Stomach smooth muscle (tissue), 2 donors: Measurements from ENCODE around the gene DAPK1.

Source experiments
- H3K27ac ChIP-seq: one replicate; pipeline ENCODE4 v1.7.0; 2013; ENCODE audit warnings: mild to moderate bottlenecking, low read length, inconsistent platforms
- H3K27me3 ChIP-seq, 2 donors: one replicate each; pipeline ENCODE4 v1.7.0; 2013; ENCODE audit warnings: low read length in 2 of 2; ENCODE audit not compliant: insufficient read depth in 2 of 2, control insufficient read depth in 1 of 2
- H3K36me3 ChIP-seq, 2 donors: one replicate each; pipeline ENCODE4 v1.7.0; 2013; ENCODE audit warnings: low read length in 2 of 2; ENCODE audit not compliant: control insufficient read depth in 2 of 2, insufficient read depth in 2 of 2
- H3K4me1 ChIP-seq: one replicate; pipeline ENCODE4 v1.7.0; 2013; ENCODE audit warnings: low read length; ENCODE audit not compliant: control insufficient read depth, insufficient read depth
- H3K4me3 ChIP-seq, 2 donors: one replicate each; pipeline ENCODE4 v1.7.0; 2013; ENCODE audit warnings: low read length in 2 of 2
- H3K9ac ChIP-seq, 2 donors: one replicate each; pipeline ENCODE4 v1.7.0; 2013; ENCODE audit warnings: low read length in 2 of 2, mild to moderate bottlenecking in 1 of 2
- H3K9me3 ChIP-seq, 2 donors: one replicate each; pipeline ENCODE4 v1.7.0; 2013; ENCODE audit warnings: low read length in 2 of 2; ENCODE audit not compliant: control insufficient read depth in 2 of 2
- donor health status: healthy.
- donor health status: Pancreatic carcinoma.

DAPK1 gene

GRCh38 chr9:87704342-87704741, 206.7 kb downstream of the DAPK1 start:
- Histone ChIP-seq H3K9me3 (no peaks in the 10 kb centered on the region), H3K4me1 (no peaks in the 10 kb centered on the region), H3K36me3 (peaks cover 38 to 43% of the 10 kb centered on the region in 2 donors), H3K27ac (peak overlapping the region; percentile 4), H3K4me3 (no peak overlapping the region), H3K27me3 (no peaks in the 10 kb centered on the region), H3K9ac (no peak overlapping the region)

- H3K9me3 ChIP-seq, result no peaks in the 10 kb centered on the region
- H3K36me3 ChIP-seq, result peaks cover 33 to 36% of the 10 kb centered on the region in 2 donors
- no peak overlapping the region for H3K27ac ChIP-seq
- H3K4me1 ChIP-seq, result no peaks in the 10 kb centered on the region
- no peak overlapping the region for H3K4me3 ChIP-seq
- H3K27me3 ChIP-seq, result no peaks in the 10 kb centered on the region
- no peak overlapping the region for H3K9ac ChIP-seq
These were observed 208.5 kb downstream of the DAPK1 start for GRCh38 chr9:87706066-87706739.

- H3K4me3 ChIP-seq, result no peak overlapping the region
- no peak overlapping the region for H3K9ac ChIP-seq
- no peaks in the 10 kb centered on the region for H3K27me3 ChIP-seq
- H3K9me3 ChIP-seq, result no peaks in the 10 kb centered on the region
- peaks cover 29 to 32% of the 10 kb centered on the region in 2 donors for H3K36me3 ChIP-seq
- peaks cover 4% of the 10 kb centered on the region for H3K4me1 ChIP-seq
- no peak overlapping the region for H3K27ac ChIP-seq
These were observed 210.3 kb downstream of the DAPK1 start for GRCh38 chr9:87707805-87708506.

GRCh38 chr9:87708546-87708945, 210.9 kb downstream of the DAPK1 start:
- Histone ChIP-seq H3K27ac (no peak overlapping the region), H3K27me3 (no peaks in the 10 kb centered on the region), H3K9ac (no peak overlapping the region), H3K36me3 (peaks cover 24 to 27% of the 10 kb centered on the region in 2 donors), H3K4me1 (peaks cover 6% of the 10 kb centered on the region), H3K4me3 (no peak overlapping the region), H3K9me3 (no peaks in the 10 kb centered on the region)

GRCh38 chr9:87708986-87709728, 211.5 kb downstream of the DAPK1 start:
- H3K4me1 ChIP-seq, result peaks cover 6% of the 10 kb centered on the region
- H3K36me3 ChIP-seq, result peaks cover 22 to 25% of the 10 kb centered on the region in 2 donors
- no peak overlapping the region for H3K27ac ChIP-seq
- H3K27me3 ChIP-seq, result no peaks in the 10 kb centered on the region
- no peaks in the 10 kb centered on the region for H3K9me3 ChIP-seq
- no peak overlapping the region for H3K4me3 ChIP-seq
- H3K9ac ChIP-seq, result no peak overlapping the region

GRCh38 chr9:87710443-87710842, 212.8 kb downstream of the DAPK1 start:
- H3K9ac ChIP-seq, result no peak overlapping the region
- no peak overlapping the region for H3K27ac ChIP-seq
- no peaks in the 10 kb centered on the region for H3K27me3 ChIP-seq
- peaks cover 6% of the 10 kb centered on the region for H3K4me1 ChIP-seq
- H3K36me3 ChIP-seq, result peaks cover 19 to 21% of the 10 kb centered on the region in 2 donors
- no peak overlapping the region for H3K4me3 ChIP-seq
- no peaks in the 10 kb centered on the region for H3K9me3 ChIP-seq

GRCh38 chr9:87711857-87712800, 214.5 kb downstream of the DAPK1 start:
- Histone ChIP-seq H3K27me3 (no peaks in the 10 kb centered on the region), H3K36me3 (peaks cover 6 to 10% of the 10 kb centered on the region in 2 donors), H3K4me3 (no peak overlapping the region), H3K9me3 (no peaks in the 10 kb centered on the region), H3K4me1 (peaks cover 6% of the 10 kb centered on the region), H3K9ac (no peak overlapping the region), H3K27ac (no peak overlapping the region)

- H3K27me3 ChIP-seq, result no peaks in the 10 kb centered on the region
- H3K4me1 ChIP-seq, result peaks cover 6% of the 10 kb centered on the region
- H3K27ac ChIP-seq, result peak overlapping the region; percentile 55
- H3K9ac ChIP-seq, result no peak overlapping the region
- H3K9me3 ChIP-seq, result no peaks in the 10 kb centered on the region
- peaks cover 3 to 7% of the 10 kb centered on the region in 2 donors for H3K36me3 ChIP-seq
- no peak overlapping the region for H3K4me3 ChIP-seq
These were observed 215.2 kb downstream of the DAPK1 start for GRCh38 chr9:87712801-87713277.

- Histone ChIP-seq H3K4me1 (peaks cover 6% of the 10 kb centered on the region), H3K9ac (peak overlapping the region in 1 of 2 donors; percentile 13), H3K36me3 (peaks cover 3 to 4% of the 10 kb centered on the region in 2 donors), H3K27ac (peak overlapping the region; percentile 55), H3K27me3 (no peaks in the 10 kb centered on the region), H3K9me3 (no peaks in the 10 kb centered on the region), H3K4me3 (peak overlapping the region in 1 of 2 donors; percentile 52)
These were observed 215.8 kb downstream of the DAPK1 start for GRCh38 chr9:87713278-87713987.
